Transverse colon (tissue), 4 donors: ENCODE data around the gene AGRN. TPM values are rescaled to one million over a fixed set of nuclear protein-coding genes. Genes with fewer than 3 reads are reported as not detected.

Source experiments
- DNase-seq: peaks from one replicate; pipeline ENCODE4 v3.0.0-alpha.2; 2019
- H3K27ac ChIP-seq, 4 donors: fragments of 200-600 bp; sonication (generic); 2 replicates each; pipeline ENCODE4 v1.5.1; 2016 to 2018; ENCODE audit warnings: inconsistent platforms in 4 of 4
- H3K27me3 ChIP-seq: fragments of 200-600 bp; sonication (generic); 2 replicates; pipeline ENCODE4 v1.5.1; 2017; ENCODE audit warnings: inconsistent platforms
- H3K36me3 ChIP-seq, 4 donors: fragments of 200-600 bp; sonication (generic); 2 replicates each; pipeline ENCODE4 v1.5.1; 2017 to 2019; ENCODE audit warnings: inconsistent platforms in 4 of 4
- H3K4me1 ChIP-seq, 4 donors: fragments of 200-600 bp; sonication (generic); 2 replicates each; pipeline ENCODE4 v1.5.1; 2017 to 2020; ENCODE audit warnings: inconsistent platforms in 4 of 4
- H3K4me3 ChIP-seq, 4 donors: fragments of 200-600 bp; sonication (generic); 1 replicate in 1 of 4; 2 replicates in 3 of 4; pipeline versions ENCODE4 v1.5.1 to v1.6.1; 2017 to 2019; ENCODE audit warnings: inconsistent platforms in 4 of 4
- H3K9me3 ChIP-seq, 2 donors: fragments of 200-600 bp; sonication (generic); 2 replicates each; pipeline ENCODE4 v1.5.1; 2017 to 2019; ENCODE audit warnings: inconsistent platforms in 2 of 2
- CTCF ChIP-seq, 5 experiments: fragments of 200-600 bp in 3 of 5; fragments of 450-650 bp in 2 of 5; sonication (generic) in 3 of 5; IDR thresholded peaks; 1 replicate in 2 of 5; 2 replicates in 3 of 5; pipeline ENCODE4 v1.5.1; 2016 to 2017; ENCODE audit warnings: antibody characterized with exemption in 5 of 5, inconsistent platforms in 3 of 5, mild to moderate bottlenecking in 2 of 5, moderate library complexity in 1 of 5
- EP300 ChIP-seq: sonication (generic); formaldehyde crosslinking; IDR thresholded peaks from one replicate; pipeline ENCODE4 v1.6.1; 2017; ENCODE audit warnings: antibody characterized with exemption, low read depth
- POLR2A ChIP-seq: fragments of 450-650 bp; IDR thresholded peaks from one replicate; pipeline ENCODE4 v1.6.1; 2016; ENCODE audit warnings: antibody characterized with exemption, mild to moderate bottlenecking, moderate library complexity
- POLR2AphosphoS5 ChIP-seq, 3 donors: sonication (generic); formaldehyde crosslinking; IDR thresholded peaks; one replicate each; pipeline ENCODE4 v1.6.1; 2016; ENCODE audit warnings: antibody characterized with exemption in 3 of 3
- WGBS, 2 donors: methylation state at CpG; one replicate each; pipeline ENCODE4 v1.1.5; 2018; ENCODE audit warnings: low coverage in 1 of 2; 5-methylcytosine and 5-hydroxymethylcytosine counted together
- in situ Hi-C, 4 donors: fragments of 200-750 bp; cut with MboI; loops; one replicate each; pipeline versions ENCODE4 v1.15.0 to v1.15.1; 2017; ENCODE audit warnings: low sequenced_read_pairs in 3 of 4, low pct_ligation_motif_present in 1 of 4, low pct_unique_long_range_greater_than_20kb in 1 of 4
- intact Hi-C: fragments of 100-400 bp; cut with DNase I; formaldehyde crosslinking; loops from one replicate; pipeline ENCODE4 v1.15.1; 2023; ENCODE audit warnings: low total_unique reads
- total RNA-seq, 4 donors: library from RNA; depleted of rRNA; stranded (reverse); fragments of >200 nt; gene quantifications; one replicate each; pipeline ENCODE4 v1.1.0, GENCODE V29; 2016

AGRN gene
- total RNA-seq, 4 donors from 2014 or later, result 25.4 to 132 (median 44.8) TPM

GRCh38 chr1:1023700-1024099 is 3.8 kb downstream of the AGRN start:
- TF ChIP-seq POLR2A, result no peak
- no peak for TF ChIP-seq POLR2AphosphoS5 (IDR thresholded peaks at IDR 0.05)
- TF ChIP-seq EP300, result no peak
- TF ChIP-seq CTCF (IDR thresholded peaks at IDR 0.05), result no peak
- in situ Hi-C loops (no loop called here), intact Hi-C loops (no loop called here)
- DNase-seq, result no peak
- no peaks in the 10 kb centered on the region for H3K9me3 ChIP-seq
- peaks cover 6 to 23% (median 20%) of the 10 kb centered on the region in 4 donors for H3K4me1 ChIP-seq
- 76% methylated on average over 13 of the region's 13 CpGs; no CpG with 5 or more reads in 1 of the 2 donors for WGBS, 2 donors
- H3K27me3 ChIP-seq, result no peaks in the 10 kb centered on the region
- no peak overlapping the region for H3K27ac ChIP-seq
- H3K4me3 ChIP-seq, result no peak overlapping the region
- no peaks in the 10 kb centered on the region for H3K36me3 ChIP-seq

GRCh38 chr1:1024149-1024770 is 4.3 kb downstream of the AGRN start:
- H3K27ac ChIP-seq, result no peak overlapping the region
- H3K36me3 ChIP-seq, result no peaks in the 10 kb centered on the region
- H3K27me3 ChIP-seq, result no peaks in the 10 kb centered on the region
- peaks cover 6 to 17% (median 15%) of the 10 kb centered on the region in 4 donors for H3K4me1 ChIP-seq
- no peaks in the 10 kb centered on the region for H3K9me3 ChIP-seq
- TF ChIP-seq POLR2A (no peak), POLR2AphosphoS5 (IDR thresholded peaks at IDR 0.05) (no peak), CTCF (IDR thresholded peaks at IDR 0.05) (no peak), EP300 (no peak)
- WGBS, 2 donors, result 82% methylated on average over 9 of the region's 9 CpGs; no CpG with 5 or more reads in 1 of the 2 donors
- in situ Hi-C loops (no loop called here), intact Hi-C loops (no loop called here)
- DNase-seq, result no peak
- no peak overlapping the region for H3K4me3 ChIP-seq

- no peak for DNase-seq
- no peaks in the 10 kb centered on the region for H3K27me3 ChIP-seq
- H3K4me3 ChIP-seq, result no peak overlapping the region
Measured at GRCh38 chr1:1024771-1025699, 5.1 kb downstream of the AGRN start.

More at GRCh38 chr1:1024771-1025699, 5.1 kb downstream of the AGRN start:
- TF ChIP-seq POLR2A, result no peak
- TF ChIP-seq EP300, result no peak
- no peak for TF ChIP-seq CTCF (IDR thresholded peaks at IDR 0.05)
- TF ChIP-seq POLR2AphosphoS5 (IDR thresholded peaks at IDR 0.05), result no peak
- Histone ChIP-seq H3K9me3 (no peaks in the 10 kb centered on the region), H3K27ac (no peak overlapping the region), H3K36me3 (no peaks in the 10 kb centered on the region), H3K4me1 (peaks cover 6 to 17% (median 15%) of the 10 kb centered on the region in 4 donors)
- in situ Hi-C loops, result no loop called here
- intact Hi-C loops, result no loop called here
- WGBS, 2 donors, result 74% methylated on average over 25 of the region's 31 CpGs; no CpG with 5 or more reads in 1 of the 2 donors
